Vagina (tissue), 2 donors: ENCODE results near the gene HMGA1.

Experiments used
- POLR2A ChIP-seq, 2 donors: fragments of 450-650 bp; IDR thresholded peaks; one replicate each; pipeline ENCODE4 v1.6.1; 2017; ENCODE audit warnings: antibody characterized with exemption in 2 of 2, mild to moderate bottlenecking in 2 of 2, moderate library complexity in 2 of 2
- POLR2AphosphoS5 ChIP-seq, 2 donors: sonication (generic); formaldehyde crosslinking; IDR thresholded peaks; one replicate each; pipeline ENCODE4 v1.9.0; 2017; ENCODE audit warnings: antibody characterized with exemption in 2 of 2, mild to moderate bottlenecking in 2 of 2, low read depth in 1 of 2; ENCODE audit not compliant: insufficient read depth in 1 of 2

- TF ChIP-seq POLR2AphosphoS5 (IDR thresholded peaks at IDR 0.05; ENCODE audit: insufficient read depth in 1 of 2, low read depth in 1 of 2) (no peak), POLR2A (IDR thresholded peaks at IDR 0.05) (no peak)
Observed at GRCh38 chr6:34226731-34227586, 9.7 kb upstream of the HMGA1 start.
